Measurements from ENCODE around the gene KRTAP10-2.

- TF ChIP-seq SMC3 (IDR thresholded peaks at IDR 0.05; ENCODE audit: low read depth, low read length) (no peak), RAD21 (IDR thresholded peaks at IDR 0.05; ENCODE audit: low read length) (no peak), POLR2A (IDR thresholded peaks at IDR 0.05; ENCODE audit: low read depth, low read length) (no peak)
- TF ChIP-seq, protein P1, sequence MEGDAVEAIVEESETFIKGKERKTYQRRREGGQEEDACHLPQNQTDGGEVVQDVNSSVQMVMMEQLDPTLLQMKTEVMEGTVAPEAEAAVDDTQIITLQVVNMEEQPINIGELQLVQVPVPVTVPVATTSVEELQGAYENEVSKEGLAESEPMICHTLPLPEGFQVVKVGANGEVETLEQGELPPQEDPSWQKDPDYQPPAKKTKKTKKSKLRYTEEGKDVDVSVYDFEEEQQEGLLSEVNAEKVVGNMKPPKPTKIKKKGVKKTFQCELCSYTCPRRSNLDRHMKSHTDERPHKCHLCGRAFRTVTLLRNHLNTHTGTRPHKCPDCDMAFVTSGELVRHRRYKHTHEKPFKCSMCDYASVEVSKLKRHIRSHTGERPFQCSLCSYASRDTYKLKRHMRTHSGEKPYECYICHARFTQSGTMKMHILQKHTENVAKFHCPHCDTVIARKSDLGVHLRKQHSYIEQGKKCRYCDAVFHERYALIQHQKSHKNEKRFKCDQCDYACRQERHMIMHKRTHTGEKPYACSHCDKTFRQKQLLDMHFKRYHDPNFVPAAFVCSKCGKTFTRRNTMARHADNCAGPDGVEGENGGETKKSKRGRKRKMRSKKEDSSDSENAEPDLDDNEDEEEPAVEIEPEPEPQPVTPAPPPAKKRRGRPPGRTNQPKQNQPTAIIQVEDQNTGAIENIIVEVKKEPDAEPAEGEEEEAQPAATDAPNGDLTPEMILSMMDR (conservative IDR thresholded peaks at IDR 0.05; ENCODE audit: low read depth, low read length), result no peak
Measured at GRCh38 chr21:44575307-44576024, 24.2 kb upstream of the KRTAP10-2 start.

All from IMR-90 (cell line).